Activated CD4-positive, alpha-beta T cell treated with anti-CD3 and anti-CD28 coated beads for 4 hours (primary cell): ENCODE data around the gene KCNQ1.

Experiments used
- DNase-seq, 2 donors: peaks; one replicate each; pipeline ENCODE4 v3.0.0-alpha.2; 2020

The KCNQ1 gene

GRCh38 chr11:2515401-2516275 is 70.8 kb downstream of the KCNQ1 start:
- DNase-seq = no peak

GRCh38 chr11:2516276-2517015 is 71.6 kb downstream of the KCNQ1 start:
- DNase-seq = no peak

DNA sequence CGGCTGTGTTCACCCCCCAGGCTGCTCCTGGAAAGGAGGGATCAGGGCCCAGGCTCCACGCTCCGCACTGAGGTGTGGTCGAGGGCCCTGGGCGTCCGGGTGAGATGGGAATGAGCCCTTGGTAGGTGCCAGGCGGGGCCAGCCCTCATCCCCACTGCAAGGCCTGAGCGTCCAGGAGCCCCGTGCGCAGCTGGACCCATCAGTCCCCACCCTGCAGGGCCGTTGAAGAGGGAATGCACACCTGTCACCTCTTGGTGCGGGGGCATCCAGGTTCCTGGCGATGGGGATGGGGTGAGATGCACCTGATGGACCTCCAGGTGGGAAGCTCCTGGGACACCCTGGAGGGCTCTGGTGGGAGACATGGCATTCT is 72.2 kb downstream of the KCNQ1 start:
- no peak for DNase-seq

DNA sequence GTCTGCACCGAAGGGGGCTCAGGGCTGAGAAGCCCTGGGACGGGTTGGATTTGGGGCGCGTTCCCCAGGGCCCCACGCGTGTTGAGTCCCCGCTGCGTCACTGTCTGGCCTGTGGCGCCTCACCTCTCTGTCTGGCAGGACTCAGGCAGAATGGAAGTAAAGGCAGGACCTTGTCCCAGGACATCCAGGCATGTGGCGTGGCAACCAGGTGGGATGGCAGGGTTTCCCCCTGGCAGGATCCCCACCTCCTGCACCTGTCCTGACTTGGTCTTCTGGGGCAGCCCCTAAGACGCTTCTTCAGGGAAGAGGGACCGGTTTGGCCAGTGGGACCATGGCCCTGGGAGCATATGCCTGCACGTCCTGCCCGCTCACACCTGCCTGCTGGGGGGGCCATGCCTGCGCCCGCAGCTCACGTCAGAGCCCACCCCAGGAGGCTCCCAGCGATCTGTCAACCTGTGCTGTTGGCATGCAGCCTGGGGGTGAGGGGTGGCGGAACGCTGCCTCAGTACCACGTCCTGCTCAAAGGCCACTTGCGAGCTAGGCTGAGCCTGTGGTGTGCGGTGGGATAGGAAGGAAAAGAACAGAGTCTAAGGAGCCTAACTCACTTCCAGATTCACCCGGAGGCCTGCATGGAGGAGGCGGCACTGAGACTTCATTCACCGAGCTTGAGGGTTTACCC is 72.7 kb downstream of the KCNQ1 start:
- no peak for DNase-seq

GRCh38 chr11:2518111-2518982 is 73.5 kb downstream of the KCNQ1 start:
- DNase-seq = no peak

GRCh38 chr11:2518983-2519340 is 74.2 kb downstream of the KCNQ1 start:
- no peak for DNase-seq

GRCh38 chr11:2519517-2519861 is 74.7 kb downstream of the KCNQ1 start:
- no peak for DNase-seq

DNA sequence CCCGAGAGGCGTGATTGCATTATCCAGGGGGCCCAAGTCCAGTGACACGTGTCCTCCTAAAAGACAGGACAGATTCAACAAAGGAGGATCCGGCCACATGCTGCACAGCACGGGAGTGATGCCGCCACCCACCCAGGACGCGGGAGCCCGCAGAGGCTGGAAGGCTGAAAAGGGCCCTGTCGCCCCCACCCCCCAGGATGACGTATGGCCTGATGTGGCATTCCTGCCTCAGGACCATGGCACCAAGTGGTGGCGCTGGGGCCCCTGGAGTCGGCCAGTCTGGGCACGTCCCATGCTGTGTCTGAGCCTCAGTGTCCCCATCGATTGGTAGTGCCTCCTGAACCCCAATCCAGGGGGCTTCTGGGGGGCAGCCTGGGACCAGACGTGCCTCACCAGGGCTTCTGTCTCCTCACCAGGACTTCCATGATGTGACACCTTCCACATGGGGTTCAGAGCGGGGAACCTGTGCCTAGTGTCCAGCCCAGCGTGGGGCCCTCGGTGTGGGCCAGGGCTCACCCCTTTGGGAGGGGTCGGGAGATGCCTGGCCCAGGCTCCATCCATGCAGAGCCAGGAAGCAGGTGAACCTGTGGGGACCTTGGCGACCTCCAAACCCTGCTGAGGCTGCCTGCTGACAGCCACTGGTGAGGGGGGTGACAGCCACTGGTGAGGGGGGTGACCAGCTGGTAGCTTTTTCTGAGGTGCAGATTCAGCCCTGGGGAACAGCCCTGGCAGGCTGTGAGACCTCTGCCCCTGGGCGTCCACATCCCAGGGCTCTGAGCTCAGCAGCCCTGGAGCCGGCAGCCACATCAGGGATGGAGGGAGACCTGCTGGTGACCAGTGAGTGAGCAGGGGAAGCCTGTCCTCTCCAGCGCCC is 75.3 kb downstream of the KCNQ1 start:
- DNase-seq = no peak

GRCh38 chr11:2520736-2521035 is 75.9 kb downstream of the KCNQ1 start:
- no peak for DNase-seq

DNA sequence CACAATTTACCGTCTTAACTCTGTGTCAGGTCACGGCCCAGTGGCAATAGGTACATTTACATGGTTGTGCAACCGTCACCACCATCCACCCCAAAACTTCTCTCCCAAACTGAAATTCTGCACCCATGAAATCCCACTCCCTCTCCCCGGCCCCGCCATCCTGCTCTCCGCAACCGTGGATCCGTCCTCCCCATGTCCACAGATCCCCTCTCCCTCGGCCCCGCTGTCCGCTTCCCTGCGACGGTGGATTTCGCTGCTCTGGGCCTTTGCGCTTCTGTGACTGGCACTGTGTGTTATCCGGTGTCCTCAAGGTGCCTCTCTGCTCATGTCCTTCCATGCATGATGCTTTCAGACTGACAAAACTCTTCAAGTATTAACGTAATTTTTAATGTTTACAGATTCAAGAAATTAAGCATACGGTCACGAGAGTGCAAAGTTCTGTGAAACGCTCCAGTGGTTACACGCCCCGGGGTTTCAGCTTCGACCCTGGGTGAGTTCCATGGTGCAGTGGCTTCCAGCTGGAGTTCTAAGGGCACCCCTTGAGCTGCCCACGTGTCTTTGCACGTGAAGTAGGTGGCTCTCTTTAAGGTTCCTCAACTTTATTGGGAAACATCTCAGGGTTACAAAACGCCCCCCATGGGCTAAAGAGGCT is 76.4 kb downstream of the KCNQ1 start:
- DNase-seq = no peak

GRCh38 chr11:2521733-2522630 is 77.2 kb downstream of the KCNQ1 start:
- no peak for DNase-seq

DNA sequence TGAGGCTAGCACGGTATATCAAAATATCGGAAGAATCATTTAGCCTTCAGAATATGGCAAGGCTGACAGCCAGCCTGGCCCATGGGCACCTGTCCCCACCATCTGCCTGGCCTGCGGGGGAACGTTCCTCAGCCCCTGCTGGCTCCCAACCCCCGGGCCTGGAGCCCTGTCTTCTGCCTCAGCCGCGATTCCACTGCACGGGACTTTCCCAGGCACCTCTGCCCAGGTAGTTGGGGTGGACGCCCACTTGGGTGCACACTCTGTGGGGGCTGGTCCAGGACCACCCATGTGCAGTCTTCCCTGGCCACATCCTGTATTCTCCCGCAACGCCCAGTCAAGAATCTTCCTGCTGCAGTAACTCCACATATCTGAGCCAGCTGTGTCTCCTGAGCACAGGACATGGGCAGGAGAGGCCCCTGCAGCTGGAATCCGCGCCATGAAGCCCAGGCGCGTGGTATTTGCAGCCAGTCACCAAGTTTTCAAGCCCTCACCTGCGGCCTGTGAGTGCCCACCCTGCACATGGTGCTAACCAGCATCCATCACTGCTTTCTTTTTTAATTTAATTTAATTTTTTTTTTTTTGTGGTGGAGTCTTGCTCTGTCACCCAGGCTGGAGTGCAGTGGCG is 77.9 kb downstream of the KCNQ1 start:
- no peak for DNase-seq

GRCh38 chr11:2523821-2524391 is 79.1 kb downstream of the KCNQ1 start:
- DNase-seq = no peak

- DNase-seq = no peak
Observed at GRCh38 chr11:2524446-2525165, 79.8 kb downstream of the KCNQ1 start.

GRCh38 chr11:2525166-2525861 is 80.5 kb downstream of the KCNQ1 start:
- DNase-seq = no peak

DNA sequence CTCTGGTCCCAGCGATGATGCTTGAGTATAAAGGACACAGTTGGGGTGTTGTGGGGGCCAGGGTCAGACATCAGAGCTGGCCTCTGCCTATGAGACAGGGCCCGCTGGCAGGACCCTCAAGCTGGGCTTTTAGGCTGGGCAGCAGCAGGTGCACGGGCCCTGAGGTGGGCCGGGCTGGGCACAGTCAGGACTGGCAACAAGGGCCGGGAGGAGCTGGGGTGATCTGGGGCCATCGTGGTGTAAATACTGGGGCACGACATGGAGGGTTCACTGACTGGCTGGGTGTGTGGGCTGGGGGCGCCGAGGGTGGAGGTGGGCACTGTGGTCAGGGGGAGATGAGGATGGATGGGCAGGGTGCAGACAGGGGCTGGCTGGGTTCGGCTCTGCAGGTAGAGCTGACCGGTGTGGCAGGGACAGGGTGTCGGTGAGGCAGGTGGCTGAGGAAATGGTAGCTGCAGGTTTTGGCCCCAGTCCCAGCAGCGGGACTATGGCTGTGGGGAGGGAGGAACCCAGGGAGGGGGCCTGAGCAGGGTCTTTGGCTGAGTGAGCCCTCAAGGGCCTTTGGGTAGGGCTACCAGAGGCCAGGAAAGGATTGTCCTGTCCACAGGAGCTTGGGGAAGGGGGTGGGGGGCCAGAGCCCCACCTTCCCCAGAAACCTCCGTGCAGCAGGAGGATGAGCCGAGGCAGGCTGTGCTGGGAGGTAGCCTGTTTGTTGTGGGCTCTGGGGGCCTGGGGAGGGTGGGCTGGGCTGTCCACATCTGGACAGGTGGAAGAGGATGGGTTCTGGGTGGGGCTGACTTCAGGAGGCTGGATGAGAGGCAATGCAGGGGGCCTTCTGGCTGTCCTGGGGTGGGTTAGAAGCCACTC is 81.4 kb downstream of the KCNQ1 start:
- no peak for DNase-seq

GRCh38 chr11:2526808-2527381 is 82.1 kb downstream of the KCNQ1 start:
- no peak for DNase-seq
